Pancreas (tissue), 10 donors: ENCODE measurements around the gene ELANE. TPM values are rescaled to one million over a fixed set of nuclear protein-coding genes. Genes with fewer than 3 reads are reported as not detected.

ENCODE experiments used
- ATAC-seq, 4 donors: fragments of 200-7000 bp; cut with Tn5 transposase; one replicate each; pipeline versions ENCODE4 v1.8.0 to v1.9.1; 2020; ENCODE audit warnings: mild to moderate bottlenecking in 4 of 4, moderate library complexity in 4 of 4
- DNase-seq, 6 donors: peaks; one replicate each; pipeline ENCODE4 v3.0.0-alpha.2; 2020
- FAIRE-seq: peaks from 2 replicates; lab custom pipeline; 2012; peaks lifted over from hg19 to GRCh38; lab: Jason Lieb, UNC
- H3K27ac ChIP-seq, 4 donors: fragments of 200-600 bp; sonication (generic); 1 replicate in 3 of 4; 2 replicates in 1 of 4; pipeline versions ENCODE4 v1.5.0 to v1.8.0; 2020
- H3K27me3 ChIP-seq, 4 donors: fragments of 200-600 bp; one replicate each; pipeline ENCODE4 v1.8.0; 2021
- H3K36me3 ChIP-seq, 3 donors: fragments of 200-600 bp; sonication (generic) in 1 of 3; one replicate each; pipeline versions ENCODE4 v1.5.0 to v1.8.0; 2020 to 2021
- H3K4me1 ChIP-seq, 3 donors: fragments of 200-600 bp; one replicate each; pipeline ENCODE4 v1.8.0; 2021
- H3K4me3 ChIP-seq, 4 donors: fragments of 200-600 bp; sonication (generic) in 2 of 4; one replicate each; pipeline versions ENCODE4 v1.5.0 to v1.8.0; 2020 to 2021
- H3K9me3 ChIP-seq, 4 donors: fragments of 200-600 bp; one replicate each; pipeline ENCODE4 v1.8.0; 2021
- CTCF ChIP-seq, 4 donors: fragments of 200-600 bp; sonication (generic) in 3 of 4; IDR thresholded peaks; one replicate each; pipeline versions ENCODE4 v1.5.0 to v1.8.0; 2021; ENCODE audit warnings: antibody characterized with exemption in 4 of 4
- WGBS, 2 donors: extraction: QIAGEN DNeasy Blood & Tissue Kit; methylation state at CpG; one replicate each; pipeline ENCODE4 v1.1.7; 2013; 5-methylcytosine and 5-hydroxymethylcytosine counted together
- intact Hi-C, 3 donors: fragments of 100-400 bp; cut with DNase I; formaldehyde crosslinking; loops; one replicate each; pipeline versions ENCODE4 v1.11.1 to v1.14.2; 2022
- microRNA-seq, 2 donors: library from miRNA; unstranded; fragments of <30 nt; microRNA quantifications; one replicate each; pipeline versions ENCODE4 to v1.1.0, GENCODE V29; 2019 to 2020
- polyA plus RNA-seq, 2 donors: library from polyadenylated mRNA; stranded (reverse); fragments of 200-250 nt; gene quantifications; one replicate each; pipeline ENCODE4 v1.2.3, GENCODE V29; 2013
- total RNA-seq, 6 donors: library from RNA; stranded (reverse); fragmentation: NEBNext Ultra II Directional in 4 of 6; extraction: Animal tissue kit (Norgen Biotek cat#: 25700) in 4 of 6; gene quantifications; one replicate each; pipeline versions ENCODE4 v1.2.1 to v1.2.4, GENCODE V29; 2021 to 2023
- donor health status: healthy with polysubstance abuse.
- donor health status: DM: no; HTN: no; CAD: no; lungs with moderate emphysema.
- donor health status: DM: no; HTN: no; CAD: no.
- donor health status: control.
- donor health status: control.
- donor health status: Bipolar disorder and iron deficiency.
- donor health status: DM: yes; HTN: yes; CAD: no.
- donor health status: DM: no; HTN: no; CAD: no.
- donor health status: DM: no; HTN: no; CAD: no.
- donor health status: DM: yes; HTN: yes; CAD: no.

The ELANE gene
- total and polyA plus RNA-seq, 8 donors, result 0.16 to 0.57 (median 0.27) TPM; not detected in 4

DNA sequence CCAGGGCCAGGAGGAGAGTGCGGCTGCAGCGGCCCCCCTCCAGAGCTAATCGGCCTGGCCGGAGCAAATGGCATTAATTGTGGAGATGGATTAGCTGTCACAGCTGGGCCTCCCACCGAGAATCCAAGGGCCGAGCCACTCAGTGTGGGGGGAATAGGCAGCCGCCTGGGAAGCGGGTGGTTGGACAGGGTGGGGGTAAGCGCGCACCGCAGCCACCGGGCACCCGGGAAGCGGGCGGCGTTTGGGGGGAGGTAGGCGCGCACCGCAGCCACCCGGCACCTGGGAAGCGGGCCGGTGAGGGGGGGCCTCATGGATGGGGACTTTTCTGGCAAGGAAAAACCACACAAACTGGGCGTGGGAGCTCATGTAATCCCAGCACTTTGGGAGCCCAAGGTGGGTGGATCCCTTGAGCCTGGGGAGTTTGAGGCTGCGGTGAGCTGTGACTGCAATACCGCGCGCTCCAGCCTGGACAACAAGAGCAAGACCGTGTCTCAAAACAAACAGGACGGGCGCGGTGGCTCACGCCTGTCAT, 51.2 kb downstream of the ELANE start:
- peaks cover 0 to 5% (median 3%) of the 10 kb centered on the region in 3 donors for H3K36me3 ChIP-seq
- no peak for FAIRE-seq
- no peaks in the 10 kb centered on the region for H3K27me3 ChIP-seq
- DNase-seq, result peak in 4 of 6 donors; percentile 66 to 84 (median 72)
- WGBS, 2 donors, result 60 to 67% methylated on average over 31 to 32 of the region's 32 CpGs
- peak overlapping the region; percentile 42 to 65 (median 60) for H3K27ac ChIP-seq
- intact Hi-C loops, result no loop called here
- TF ChIP-seq CTCF (IDR thresholded peaks at IDR 0.05), result no peak
- no peak overlapping the region for H3K4me3 ChIP-seq
- peaks cover 0 to 1% (median 0%) of the 10 kb centered on the region in 3 donors for H3K4me1 ChIP-seq
- ATAC-seq, result peak; percentile 53 to 81 (median 76)
- no peaks in the 10 kb centered on the region for H3K9me3 ChIP-seq

DNA sequence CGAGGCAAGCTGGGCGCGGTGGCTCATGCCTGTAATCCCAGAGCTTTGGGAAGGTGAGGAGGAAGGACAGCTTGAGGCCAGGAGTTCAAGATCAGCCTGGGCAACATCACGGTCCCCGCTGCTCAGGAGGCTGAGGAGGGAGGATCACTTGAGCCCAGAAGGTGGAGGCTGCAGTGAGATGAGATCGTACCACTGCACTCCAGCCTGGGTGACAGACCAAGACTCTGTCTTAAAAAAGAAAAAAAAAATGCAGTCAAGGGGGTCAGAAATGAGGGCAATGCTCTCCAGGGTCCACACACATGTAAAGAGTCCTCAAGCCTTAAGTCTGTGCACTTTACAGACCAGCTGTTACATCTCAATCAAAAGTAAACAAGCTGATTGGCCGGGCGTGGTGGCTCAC, 52.4 kb downstream of the ELANE start:
- peaks cover 0 to 10% (median 0%) of the 10 kb centered on the region in 3 donors for H3K4me1 ChIP-seq
- peak overlapping the region in 1 of 4 donors; percentile 65 for H3K27ac ChIP-seq
- ATAC-seq (no peak), DNase-seq (no peak), FAIRE-seq (no peak)
- intact Hi-C loops, result no loop called here
- no peaks in the 10 kb centered on the region for H3K9me3 ChIP-seq
- H3K4me3 ChIP-seq, result no peak overlapping the region
- TF ChIP-seq CTCF (IDR thresholded peaks at IDR 0.05), result no peak
- H3K36me3 ChIP-seq, result peaks cover 0 to 3% (median 0%) of the 10 kb centered on the region in 3 donors
- 92% methylated on average over 8 of the region's 8 CpGs for WGBS, 2 donors
- no peaks in the 10 kb centered on the region for H3K27me3 ChIP-seq

Small RNA genes lying within 50 kb of the gene (microRNA-seq; reads per million reads assigned to microRNA genes)
- gene MIR3187 (0.39 to 1.8 reads per million in 2 donors), gene MIR4745 (0 reads per million in 2 donors)

Other genes starting within 250 kb of the ELANE start
- 10 to 100 TPM; 19.3 to 34.7 (median 24.7) TPM for gene POLRMT, start 218.8 kb upstream of the ELANE start, total RNA-seq
- 100 to 1,000 TPM in 1 of 2 donors, 10 to 100 TPM in 1; 95.3 to 101 TPM for gene POLRMT, start 218.8 kb upstream of the ELANE start, polyA plus RNA-seq
- gene FGF22, start 212.4 kb upstream of the ELANE start, total RNA-seq, result under 1 TPM in 4 of 6 donors, not detected in 2; 0.12 to 0.25 (median 0.23) TPM
- under 1 TPM; 0.45 to 0.53 TPM for gene FGF22, start 212.4 kb upstream of the ELANE start, polyA plus RNA-seq
- 10 to 100 TPM; 11.9 to 21.5 (median 16.5) TPM for gene RNF126, start 189.1 kb upstream of the ELANE start, total RNA-seq
- 10 to 100 TPM; 31.7 to 33.7 TPM for gene RNF126, start 189.1 kb upstream of the ELANE start, polyA plus RNA-seq
- 100 to 1,000 TPM in 1 of 6 donors, 10 to 100 TPM in 3, 1 to 10 TPM in 2; 6.6 to 148 (median 18.4) TPM for gene FSTL3, start 175.9 kb upstream of the ELANE start, total RNA-seq
- gene FSTL3, start 175.9 kb upstream of the ELANE start, polyA plus RNA-seq, result 100 to 1,000 TPM in 1 of 2 donors, 10 to 100 TPM in 1; 24.1 to 119 TPM
- gene PRSS57, start 156.9 kb upstream of the ELANE start, total RNA-seq, result not detected
- gene PRSS57, start 156.9 kb upstream of the ELANE start, polyA plus RNA-seq, result not detected
- 10 to 100 TPM in 1 of 6 donors, 1 to 10 TPM in 5; 3.5 to 12.6 (median 5.1) TPM for gene PALM, start 143.4 kb upstream of the ELANE start, total RNA-seq
- 10 to 100 TPM in 1 of 2 donors, 1 to 10 TPM in 1; 9.2 to 10.1 TPM for gene PALM, start 143.4 kb upstream of the ELANE start, polyA plus RNA-seq
- 1 to 10 TPM in 5 of 6 donors, under 1 TPM in 1; 0.63 to 2.6 (median 1.3) TPM for gene MISP, start 101.2 kb upstream of the ELANE start, total RNA-seq
- 1 to 10 TPM; 1.3 to 7.5 TPM for gene MISP, start 101.2 kb upstream of the ELANE start, polyA plus RNA-seq
- gene PTBP1, start 54.9 kb upstream of the ELANE start, total RNA-seq, result 100 to 1,000 TPM in 5 of 6 donors, 10 to 100 TPM in 1; 83.3 to 160 (median 130) TPM
- gene PTBP1, start 54.9 kb upstream of the ELANE start, polyA plus RNA-seq, result 100 to 1,000 TPM in 1 of 2 donors, 10 to 100 TPM in 1; 90.7 to 104 TPM
- under 1 TPM in 1 of 6 donors, not detected in 5; 0.38 TPM for gene PLPPR3, start 30.3 kb upstream of the ELANE start, total RNA-seq
- gene PLPPR3, start 30.3 kb upstream of the ELANE start, polyA plus RNA-seq, result under 1 TPM in 1 of 2 donors, not detected in 1; 0.05 TPM
- gene AZU1, start 24.5 kb upstream of the ELANE start, total RNA-seq, result not detected
- under 1 TPM in 1 of 2 donors, not detected in 1; 0.35 TPM for gene AZU1, start 24.5 kb upstream of the ELANE start, polyA plus RNA-seq
- gene PRTN3, start 11.3 kb upstream of the ELANE start, total RNA-seq, result under 1 TPM in 1 of 6 donors, not detected in 5; 0.24 TPM
- gene PRTN3, start 11.3 kb upstream of the ELANE start, polyA plus RNA-seq, result under 1 TPM in 1 of 2 donors, not detected in 1; 0.14 TPM
- 10 to 100 TPM in 2 of 6 donors, 1 to 10 TPM in 4; 2.5 to 48.8 (median 7.3) TPM for gene CFD, start 7.4 kb downstream of the ELANE start, total RNA-seq
- 10 to 100 TPM; 27.8 to 48.1 TPM for gene CFD, start 7.4 kb downstream of the ELANE start, polyA plus RNA-seq
- gene MED16, start 40.9 kb downstream of the ELANE start, total RNA-seq, result 10 to 100 TPM; 23.0 to 46.5 (median 33.5) TPM
- 100 to 1,000 TPM; 139 to 147 TPM for gene MED16, start 40.9 kb downstream of the ELANE start, polyA plus RNA-seq
- gene RNU6-9, start 41.2 kb downstream of the ELANE start, total RNA-seq, result not detected
- gene RNU6-9, start 41.2 kb downstream of the ELANE start, polyA plus RNA-seq, result not detected
- 10 to 100 TPM; 21.6 to 36.7 (median 29.2) TPM for gene R3HDM4, start 60.9 kb downstream of the ELANE start, total RNA-seq
- 10 to 100 TPM; 56.0 to 57.2 TPM for gene R3HDM4, start 60.9 kb downstream of the ELANE start, polyA plus RNA-seq
- gene KISS1R, start 65.0 kb downstream of the ELANE start, total RNA-seq, result 1 to 10 TPM in 1 of 6 donors, under 1 TPM in 4, not detected in 1; 0.16 to 1.0 (median 0.25) TPM
- gene KISS1R, start 65.0 kb downstream of the ELANE start, polyA plus RNA-seq, result under 1 TPM in 1 of 2 donors, not detected in 1; 0.80 TPM
- 1 to 10 TPM; 6.5 to 8.5 (median 7.3) TPM for gene ARID3A, start 73.7 kb downstream of the ELANE start, total RNA-seq
- gene ARID3A, start 73.7 kb downstream of the ELANE start, polyA plus RNA-seq, result 1 to 10 TPM; 4.6 to 5.2 TPM
- 10 to 100 TPM; 12.3 to 26.2 (median 19.0) TPM for gene WDR18, start 132.0 kb downstream of the ELANE start, total RNA-seq
- 10 to 100 TPM; 75.1 to 84.8 TPM for gene WDR18, start 132.0 kb downstream of the ELANE start, polyA plus RNA-seq
- not detected for gene GRIN3B, start 148.1 kb downstream of the ELANE start, total RNA-seq
- gene GRIN3B, start 148.1 kb downstream of the ELANE start, polyA plus RNA-seq, result under 1 TPM; 0.08 to 0.09 TPM
- 10 to 100 TPM; 65.9 to 99.1 (median 83.7) TPM for gene TMEM259, start 168.8 kb downstream of the ELANE start, total RNA-seq
- gene TMEM259, start 168.8 kb downstream of the ELANE start, polyA plus RNA-seq, result 100 to 1,000 TPM; 385 to 448 TPM
- gene RNU6-2, start 169.2 kb downstream of the ELANE start, total RNA-seq, result not detected
- gene RNU6-2, start 169.2 kb downstream of the ELANE start, polyA plus RNA-seq, result not detected
- 10 to 100 TPM; 46.4 to 73.8 (median 56.2) TPM for gene CNN2, start 174.3 kb downstream of the ELANE start, total RNA-seq
- 10 to 100 TPM; 20.4 to 40.9 TPM for gene CNN2, start 174.3 kb downstream of the ELANE start, polyA plus RNA-seq
- gene ABCA7, start 187.8 kb downstream of the ELANE start, total RNA-seq, result 10 to 100 TPM in 4 of 6 donors, 1 to 10 TPM in 2; 6.9 to 27.0 (median 16.0) TPM
- gene ABCA7, start 187.8 kb downstream of the ELANE start, polyA plus RNA-seq, result 100 to 1,000 TPM in 1 of 2 donors, 10 to 100 TPM in 1; 60.9 to 131 TPM
- 10 to 100 TPM in 3 of 6 donors, 1 to 10 TPM in 3; 5.1 to 15.8 (median 8.4) TPM for gene ARHGAP45, start 214.9 kb downstream of the ELANE start, total RNA-seq
- gene ARHGAP45, start 214.9 kb downstream of the ELANE start, polyA plus RNA-seq, result 10 to 100 TPM; 11.6 to 21.6 TPM
- gene POLR2E, start 243.1 kb downstream of the ELANE start, total RNA-seq, result 10 to 100 TPM; 40.0 to 66.5 (median 58.6) TPM
- 10 to 100 TPM; 62.5 to 69.4 TPM for gene POLR2E, start 243.1 kb downstream of the ELANE start, polyA plus RNA-seq